ENCODE data around the gene MSH5. TPM values are rescaled to one million over a fixed set of nuclear protein-coding genes. Genes with fewer than 3 reads are reported as not detected.
A peak's percentile ranks its signal among the peaks of the same experiment; 100 is the strongest.

MSH5 gene
- total and polyA plus RNA-seq, 9 of the 15 experiments (the other 6 are each of a cell fraction or from before 2014, with no cell fraction given), result 12.5 to 104 (median 46.6) TPM

DNA sequence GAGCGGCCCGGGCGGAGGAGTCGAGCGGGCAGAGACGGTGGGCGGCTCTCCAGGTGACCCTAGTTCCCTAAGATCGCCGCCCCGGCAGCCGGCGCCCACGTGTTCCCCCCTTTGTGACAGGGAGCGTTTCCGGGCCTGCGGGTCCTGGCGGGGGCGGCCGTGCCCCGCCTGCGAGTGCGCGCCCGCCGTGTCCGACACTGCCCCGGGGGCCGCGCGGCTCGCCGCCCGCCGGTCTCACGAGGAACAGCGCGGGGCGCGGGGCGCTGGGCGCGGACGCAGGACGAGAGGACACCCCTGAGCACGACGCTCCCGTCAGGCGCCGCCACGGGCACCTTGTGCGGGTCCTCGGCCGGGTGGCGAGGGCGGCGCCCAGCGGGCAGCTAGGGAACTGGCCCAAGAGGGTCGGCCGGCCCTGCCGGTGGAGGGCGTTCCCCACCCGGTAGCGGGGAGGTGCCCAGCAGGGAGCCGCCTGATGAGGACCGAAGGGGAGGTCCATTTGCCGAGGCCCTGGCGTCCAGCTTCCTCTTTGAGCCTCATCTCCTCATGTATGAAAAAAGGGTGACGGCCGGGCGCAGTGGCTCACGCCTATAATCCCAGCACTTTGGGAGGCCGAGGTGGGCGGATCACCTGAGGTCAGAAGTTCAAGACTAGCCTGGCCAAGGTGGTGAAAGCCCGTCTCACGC lies 56.0 kb downstream of the MSH5 start, which contains the start of gene VARS1 (continued):
- TF ChIP-seq, protein P1, sequence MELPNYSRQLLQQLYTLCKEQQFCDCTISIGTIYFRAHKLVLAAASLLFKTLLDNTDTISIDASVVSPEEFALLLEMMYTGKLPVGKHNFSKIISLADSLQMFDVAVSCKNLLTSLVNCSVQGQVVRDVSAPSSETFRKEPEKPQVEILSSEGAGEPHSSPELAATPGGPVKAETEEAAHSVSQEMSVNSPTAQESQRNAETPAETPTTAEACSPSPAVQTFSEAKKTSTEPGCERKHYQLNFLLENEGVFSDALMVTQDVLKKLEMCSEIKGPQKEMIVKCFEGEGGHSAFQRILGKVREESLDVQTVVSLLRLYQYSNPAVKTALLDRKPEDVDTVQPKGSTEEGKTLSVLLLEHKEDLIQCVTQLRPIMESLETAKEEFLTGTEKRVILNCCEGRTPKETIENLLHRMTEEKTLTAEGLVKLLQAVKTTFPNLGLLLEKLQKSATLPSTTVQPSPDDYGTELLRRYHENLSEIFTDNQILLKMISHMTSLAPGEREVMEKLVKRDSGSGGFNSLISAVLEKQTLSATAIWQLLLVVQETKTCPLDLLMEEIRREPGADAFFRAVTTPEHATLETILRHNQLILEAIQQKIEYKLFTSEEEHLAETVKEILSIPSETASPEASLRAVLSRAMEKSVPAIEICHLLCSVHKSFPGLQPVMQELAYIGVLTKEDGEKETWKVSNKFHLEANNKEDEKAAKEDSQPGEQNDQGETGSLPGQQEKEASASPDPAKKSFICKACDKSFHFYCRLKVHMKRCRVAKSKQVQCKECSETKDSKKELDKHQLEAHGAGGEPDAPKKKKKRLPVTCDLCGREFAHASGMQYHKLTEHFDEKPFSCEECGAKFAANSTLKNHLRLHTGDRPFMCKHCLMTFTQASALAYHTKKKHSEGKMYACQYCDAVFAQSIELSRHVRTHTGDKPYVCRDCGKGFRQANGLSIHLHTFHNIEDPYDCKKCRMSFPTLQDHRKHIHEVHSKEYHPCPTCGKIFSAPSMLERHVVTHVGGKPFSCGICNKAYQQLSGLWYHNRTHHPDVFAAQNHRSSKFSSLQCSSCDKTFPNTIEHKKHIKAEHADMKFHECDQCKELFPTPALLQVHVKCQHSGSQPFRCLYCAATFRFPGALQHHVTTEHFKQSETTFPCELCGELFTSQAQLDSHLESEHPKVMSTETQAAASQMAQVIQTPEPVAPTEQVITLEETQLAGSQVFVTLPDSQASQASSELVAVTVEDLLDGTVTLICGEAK (IDR thresholded peaks at IDR 0.05), result no peak; the same call in 1 of the 2 replicates
- TF ChIP-seq, protein P1 (CRISPR knock-in tag; IDR thresholded peaks at IDR 0.05), result no peak
- peak; percentile 92 for TF ChIP-seq POLR2G (IDR thresholded peaks at IDR 0.05; ENCODE audit: low read depth, low read length)
- no peak for TF ChIP-seq SRSF7 (optimal IDR thresholded peaks at IDR 0.05; ENCODE audit: low read depth, low read length)
- TF ChIP-seq, protein P2, sequence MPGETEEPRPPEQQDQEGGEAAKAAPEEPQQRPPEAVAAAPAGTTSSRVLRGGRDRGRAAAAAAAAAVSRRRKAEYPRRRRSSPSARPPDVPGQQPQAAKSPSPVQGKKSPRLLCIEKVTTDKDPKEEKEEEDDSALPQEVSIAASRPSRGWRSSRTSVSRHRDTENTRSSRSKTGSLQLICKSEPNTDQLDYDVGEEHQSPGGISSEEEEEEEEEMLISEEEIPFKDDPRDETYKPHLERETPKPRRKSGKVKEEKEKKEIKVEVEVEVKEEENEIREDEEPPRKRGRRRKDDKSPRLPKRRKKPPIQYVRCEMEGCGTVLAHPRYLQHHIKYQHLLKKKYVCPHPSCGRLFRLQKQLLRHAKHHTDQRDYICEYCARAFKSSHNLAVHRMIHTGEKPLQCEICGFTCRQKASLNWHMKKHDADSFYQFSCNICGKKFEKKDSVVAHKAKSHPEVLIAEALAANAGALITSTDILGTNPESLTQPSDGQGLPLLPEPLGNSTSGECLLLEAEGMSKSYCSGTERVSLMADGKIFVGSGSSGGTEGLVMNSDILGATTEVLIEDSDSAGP (CRISPR knock-in tag; IDR thresholded peaks at IDR 0.05), result 0 out of 2 replicates have a peak, but pooled peaks have one; percentile 74
- TF ChIP-seq, protein P3, sequence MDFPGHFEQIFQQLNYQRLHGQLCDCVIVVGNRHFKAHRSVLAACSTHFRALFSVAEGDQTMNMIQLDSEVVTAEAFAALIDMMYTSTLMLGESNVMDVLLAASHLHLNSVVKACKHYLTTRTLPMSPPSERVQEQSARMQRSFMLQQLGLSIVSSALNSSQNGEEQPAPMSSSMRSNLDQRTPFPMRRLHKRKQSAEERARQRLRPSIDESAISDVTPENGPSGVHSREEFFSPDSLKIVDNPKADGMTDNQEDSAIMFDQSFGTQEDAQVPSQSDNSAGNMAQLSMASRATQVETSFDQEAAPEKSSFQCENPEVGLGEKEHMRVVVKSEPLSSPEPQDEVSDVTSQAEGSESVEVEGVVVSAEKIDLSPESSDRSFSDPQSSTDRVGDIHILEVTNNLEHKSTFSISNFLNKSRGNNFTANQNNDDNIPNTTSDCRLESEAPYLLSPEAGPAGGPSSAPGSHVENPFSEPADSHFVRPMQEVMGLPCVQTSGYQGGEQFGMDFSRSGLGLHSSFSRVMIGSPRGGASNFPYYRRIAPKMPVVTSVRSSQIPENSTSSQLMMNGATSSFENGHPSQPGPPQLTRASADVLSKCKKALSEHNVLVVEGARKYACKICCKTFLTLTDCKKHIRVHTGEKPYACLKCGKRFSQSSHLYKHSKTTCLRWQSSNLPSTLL (IDR thresholded peaks at IDR 0.05), result peak; percentile 82
- peak; percentile 83; the same call in 1 of the 2 replicates for TF ChIP-seq PRMT5 (CRISPR knock-in tag; IDR thresholded peaks at IDR 0.05)
- peak; percentile 52; the same call in 1 of the 2 replicates for TF ChIP-seq RBM14 (IDR thresholded peaks at IDR 0.05; ENCODE audit: borderline replicate concordance, insufficient read depth, low read depth, low read length)
- TF ChIP-seq ZNF282 (CRISPR knock-in tag; IDR thresholded peaks at IDR 0.05), result peak; percentile 85; the same call in 1 of the 2 replicates
- peak; percentile 52 for TF ChIP-seq HNRNPK (IDR thresholded peaks at IDR 0.05; ENCODE audit: low read depth, low read length, poor library complexity, severe bottlenecking)
- TF ChIP-seq GTF2F1 (IDR thresholded peaks at IDR 0.05; ENCODE audit: low read depth, low read length), result peak; percentile 87; the same call in 1 of the 2 replicates
- TF ChIP-seq, protein P4, sequence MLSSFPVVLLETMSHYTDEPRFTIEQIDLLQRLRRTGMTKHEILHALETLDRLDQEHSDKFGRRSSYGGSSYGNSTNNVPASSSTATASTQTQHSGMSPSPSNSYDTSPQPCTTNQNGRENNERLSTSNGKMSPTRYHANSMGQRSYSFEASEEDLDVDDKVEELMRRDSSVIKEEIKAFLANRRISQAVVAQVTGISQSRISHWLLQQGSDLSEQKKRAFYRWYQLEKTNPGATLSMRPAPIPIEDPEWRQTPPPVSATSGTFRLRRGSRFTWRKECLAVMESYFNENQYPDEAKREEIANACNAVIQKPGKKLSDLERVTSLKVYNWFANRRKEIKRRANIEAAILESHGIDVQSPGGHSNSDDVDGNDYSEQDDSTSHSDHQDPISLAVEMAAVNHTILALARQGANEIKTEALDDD (IDR thresholded peaks at IDR 0.05), result peak; percentile 55; the same call in 1 of the 2 replicates
- TF ChIP-seq DIDO1 (tag; IDR thresholded peaks at IDR 0.05; ENCODE audit: low read depth), result peak; percentile 15; the same call in 1 of the 2 replicates
